SHP77 treated with DMSO at 0.1 percent for 48 hours (cell line): Measurements from ENCODE around the gene IL32.
"Not testable (repeated sequence)": the region's sequence is repeated elsewhere in the genome, so short reads cannot be mapped to it uniquely, and the experiment has no call there.

ENCODE experiments used
- DNase-seq: peaks from one replicate; lab custom pipeline; 2025; lab: John Stamatoyannopoulos, UW

The IL32 gene

DNA sequence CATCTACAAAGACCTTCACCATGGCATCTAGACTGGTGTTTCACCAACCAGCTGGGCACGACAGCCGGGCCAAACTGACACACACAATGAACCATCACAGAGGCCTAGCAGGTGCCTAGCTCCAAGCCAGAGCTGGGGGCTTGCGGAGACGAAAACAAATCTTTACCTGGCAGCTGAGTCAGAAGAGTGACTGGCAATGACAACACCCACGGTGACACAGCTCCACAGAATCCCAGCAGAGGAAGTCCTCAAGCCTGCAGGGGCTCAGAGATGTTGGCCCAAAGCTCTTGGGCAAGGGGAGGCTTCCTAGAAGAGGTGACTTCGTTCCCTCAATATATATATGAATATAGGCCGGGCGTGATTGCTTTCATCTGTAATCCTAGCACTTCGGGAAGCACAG is 13.9 kb upstream of the IL32 start:
- no peak for DNase-seq

DNA sequence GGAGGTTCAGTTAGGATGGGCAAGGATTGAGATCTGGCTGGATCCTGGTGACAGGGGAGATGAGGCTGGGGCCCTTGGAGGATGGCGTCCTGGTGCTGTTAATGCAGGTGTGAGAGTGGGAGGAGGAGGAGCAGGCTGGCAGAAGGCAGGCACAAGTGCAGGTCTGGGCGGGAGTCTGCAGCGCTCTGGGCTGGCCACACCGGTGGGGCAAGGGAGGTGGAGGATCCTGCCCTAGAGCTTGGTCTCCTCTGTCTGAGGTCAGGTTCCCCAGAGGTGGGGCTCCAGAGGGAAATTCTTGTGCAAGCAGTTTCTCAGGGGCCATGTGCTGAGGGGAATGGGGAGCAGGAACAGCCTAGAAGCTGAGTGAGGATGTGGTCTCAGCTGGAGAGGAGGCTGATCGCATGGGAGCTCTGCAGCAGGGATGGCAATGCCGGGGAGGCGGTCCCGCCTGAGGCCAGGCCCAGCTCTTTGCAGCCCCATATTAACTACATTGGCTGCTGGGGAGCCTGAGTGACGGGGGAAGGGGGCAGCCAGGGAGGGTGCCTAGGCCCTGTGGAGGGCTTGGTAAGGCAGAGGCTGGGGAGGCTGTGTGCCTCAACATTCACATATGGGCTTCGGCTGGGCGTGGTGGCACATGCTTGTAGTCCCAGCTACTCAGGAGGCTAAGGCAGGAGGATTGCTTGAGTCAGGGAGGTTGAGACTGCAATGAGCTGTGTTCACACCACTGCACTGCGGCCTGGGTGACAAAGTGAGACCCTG is 12.7 kb upstream of the IL32 start:
- not testable (repeated sequence) for DNase-seq

DNA sequence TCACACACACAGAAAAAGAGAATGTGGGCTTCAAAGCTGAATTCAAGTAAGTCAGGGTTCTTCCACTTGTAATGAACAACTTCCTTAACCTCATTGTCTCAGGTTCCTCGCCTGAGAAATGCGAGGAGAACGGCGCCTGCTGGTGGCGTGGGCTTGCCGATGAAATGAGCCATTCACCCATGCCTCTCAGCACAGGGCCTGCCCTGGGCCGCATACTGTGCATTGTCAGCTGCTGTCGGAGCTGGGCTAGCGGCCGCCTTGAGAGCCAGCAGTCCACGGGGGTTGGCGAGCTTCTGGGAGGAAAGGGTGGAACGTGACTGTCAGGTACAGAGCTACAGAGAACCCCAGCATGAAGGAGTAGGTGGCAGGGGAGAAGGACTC is 12.1 kb upstream of the IL32 start:
- DNase-seq = not testable (repeated sequence)

DNA sequence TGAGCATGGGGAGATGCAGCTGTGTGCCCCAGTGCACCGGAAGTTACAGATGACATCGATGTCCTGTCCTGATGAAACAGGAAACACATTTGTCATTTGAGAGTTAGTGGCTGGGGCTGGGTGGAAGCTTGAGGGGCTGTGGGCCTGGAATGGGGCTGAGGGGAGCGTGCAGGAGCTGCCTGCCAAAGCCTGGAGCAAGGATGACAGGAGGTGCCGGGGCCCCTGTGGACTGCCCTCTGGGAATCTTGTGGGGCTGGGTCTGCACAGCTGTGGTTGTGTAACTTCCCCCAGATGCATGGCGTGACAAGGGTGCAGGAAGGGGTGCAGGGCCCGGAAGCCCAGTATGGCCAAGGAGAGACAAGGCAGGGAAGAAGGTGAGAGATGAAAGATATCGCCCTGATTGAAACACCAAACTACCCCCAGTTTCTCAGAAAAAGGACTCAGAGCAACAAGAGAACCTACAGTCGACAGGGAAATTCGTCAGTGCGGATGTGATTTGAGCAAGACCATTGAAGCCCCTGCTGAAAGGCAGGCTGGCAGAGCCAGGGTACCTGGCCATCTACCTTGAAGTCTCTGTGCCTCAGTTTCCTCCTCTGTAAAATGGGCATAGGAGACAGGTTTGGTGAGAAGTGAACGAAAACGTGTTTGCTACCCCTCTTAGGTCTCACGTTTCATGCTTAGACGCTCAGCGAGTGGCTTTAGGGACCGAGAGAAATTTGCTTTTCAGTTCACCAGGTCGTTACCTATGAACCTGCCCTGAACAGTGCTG is 10.3 kb upstream of the IL32 start:
- DNase-seq = no peak

DNA sequence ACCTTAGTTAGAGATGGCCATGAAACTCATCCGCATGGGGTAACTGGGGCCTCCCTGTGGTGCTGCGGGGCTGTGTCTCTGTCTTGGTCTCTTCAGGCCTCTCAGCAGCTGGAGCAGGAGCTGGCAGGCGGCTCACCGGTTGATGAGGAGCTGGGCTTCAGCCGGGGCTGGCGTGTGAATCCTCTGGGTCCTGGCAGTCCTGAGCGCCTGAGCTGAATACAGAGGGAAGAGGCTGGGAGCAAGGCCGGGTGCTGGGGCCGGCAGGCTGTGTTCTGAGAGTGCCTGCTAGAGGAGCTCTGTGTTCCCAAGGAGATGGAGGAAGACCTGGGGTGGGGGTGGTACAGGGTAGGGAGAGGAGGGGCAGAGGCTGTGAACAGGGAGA is 9.7 kb upstream of the IL32 start:
- DNase-seq = not testable (repeated sequence)

DNA sequence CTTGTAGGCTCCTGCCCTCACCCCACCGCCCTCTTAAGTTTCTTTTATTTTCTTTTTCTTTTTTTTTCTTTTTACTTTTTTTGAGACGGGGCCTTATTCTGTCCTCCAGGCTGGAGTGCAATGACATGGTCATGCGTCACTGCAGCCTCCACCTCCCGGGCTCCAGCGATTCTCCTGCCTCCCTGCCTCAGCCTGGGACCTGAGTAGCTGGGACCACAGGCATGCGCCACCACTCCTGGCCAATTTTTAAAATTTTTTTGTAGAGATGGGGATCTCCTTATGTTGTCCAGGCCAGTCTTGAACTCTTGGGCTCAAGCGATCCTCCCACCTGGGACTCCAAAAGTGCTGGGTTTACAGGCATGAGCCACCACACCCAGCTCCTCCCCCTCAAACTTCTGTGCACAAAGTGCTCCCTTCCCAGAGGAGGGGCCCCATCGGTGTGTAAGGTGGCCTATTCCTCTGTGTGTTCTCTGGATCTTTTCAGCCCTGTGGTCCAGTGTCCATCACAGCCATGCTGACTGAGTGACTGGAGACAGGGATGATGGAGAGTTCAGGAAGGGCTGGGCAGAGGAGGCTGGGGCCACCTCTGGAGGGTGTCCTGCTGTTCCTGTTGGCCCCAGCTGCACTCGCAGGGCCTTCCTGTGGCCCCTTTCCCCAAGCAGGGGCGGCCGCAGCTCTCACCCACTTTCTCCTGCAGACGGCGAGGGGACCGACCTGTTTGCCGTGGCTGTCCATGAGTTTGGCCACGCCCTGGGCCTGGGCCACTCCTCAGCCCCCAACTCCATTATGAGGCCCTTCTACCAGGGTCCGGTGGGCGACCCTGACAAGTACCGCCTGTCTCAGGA is 8.9 kb upstream of the IL32 start:
- no peak for DNase-seq

DNA sequence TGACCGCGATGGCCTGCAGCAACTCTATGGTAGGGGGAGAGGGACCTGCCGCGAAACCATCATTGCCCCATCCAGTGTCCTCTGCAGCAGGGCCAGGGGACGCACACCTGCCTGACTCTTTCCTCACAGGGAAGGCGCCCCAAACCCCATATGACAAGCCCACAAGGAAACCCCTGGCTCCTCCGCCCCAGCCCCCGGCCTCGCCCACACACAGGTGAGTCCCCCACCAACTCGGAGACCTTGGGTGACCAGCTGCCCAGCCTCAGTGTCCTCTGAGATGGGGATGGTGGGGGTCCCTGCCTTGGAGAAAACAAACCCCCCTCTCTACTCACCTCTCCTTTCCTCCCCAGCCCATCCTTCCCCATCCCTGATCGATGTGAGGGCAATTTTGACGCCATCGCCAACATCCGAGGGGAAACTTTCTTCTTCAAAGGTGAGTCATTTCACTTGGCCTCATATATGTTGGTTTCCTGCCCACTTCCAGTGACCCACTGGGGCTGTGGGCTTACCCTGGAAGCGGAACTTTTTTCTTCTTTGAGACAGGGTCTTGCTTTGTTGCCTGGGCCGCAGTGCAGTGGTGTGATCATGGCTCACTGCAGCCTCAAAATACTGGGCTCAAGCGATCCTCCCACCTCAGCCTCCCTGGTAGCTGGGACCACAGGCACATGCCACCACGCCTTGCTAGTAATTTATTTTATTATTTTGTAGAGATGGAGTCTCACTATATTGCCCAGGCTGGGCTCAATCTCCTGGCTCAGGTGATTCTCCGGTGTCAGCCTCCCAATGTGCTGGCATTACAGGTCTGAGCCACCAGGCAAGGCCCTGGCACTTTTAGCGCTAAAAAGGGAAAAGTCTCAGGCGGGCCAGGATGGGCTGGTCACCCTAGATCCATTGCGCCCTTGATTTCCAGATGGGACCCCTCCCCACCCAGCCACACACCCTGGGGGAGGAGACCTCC is 8.0 kb upstream of the IL32 start:
- DNase-seq = no peak

DNA sequence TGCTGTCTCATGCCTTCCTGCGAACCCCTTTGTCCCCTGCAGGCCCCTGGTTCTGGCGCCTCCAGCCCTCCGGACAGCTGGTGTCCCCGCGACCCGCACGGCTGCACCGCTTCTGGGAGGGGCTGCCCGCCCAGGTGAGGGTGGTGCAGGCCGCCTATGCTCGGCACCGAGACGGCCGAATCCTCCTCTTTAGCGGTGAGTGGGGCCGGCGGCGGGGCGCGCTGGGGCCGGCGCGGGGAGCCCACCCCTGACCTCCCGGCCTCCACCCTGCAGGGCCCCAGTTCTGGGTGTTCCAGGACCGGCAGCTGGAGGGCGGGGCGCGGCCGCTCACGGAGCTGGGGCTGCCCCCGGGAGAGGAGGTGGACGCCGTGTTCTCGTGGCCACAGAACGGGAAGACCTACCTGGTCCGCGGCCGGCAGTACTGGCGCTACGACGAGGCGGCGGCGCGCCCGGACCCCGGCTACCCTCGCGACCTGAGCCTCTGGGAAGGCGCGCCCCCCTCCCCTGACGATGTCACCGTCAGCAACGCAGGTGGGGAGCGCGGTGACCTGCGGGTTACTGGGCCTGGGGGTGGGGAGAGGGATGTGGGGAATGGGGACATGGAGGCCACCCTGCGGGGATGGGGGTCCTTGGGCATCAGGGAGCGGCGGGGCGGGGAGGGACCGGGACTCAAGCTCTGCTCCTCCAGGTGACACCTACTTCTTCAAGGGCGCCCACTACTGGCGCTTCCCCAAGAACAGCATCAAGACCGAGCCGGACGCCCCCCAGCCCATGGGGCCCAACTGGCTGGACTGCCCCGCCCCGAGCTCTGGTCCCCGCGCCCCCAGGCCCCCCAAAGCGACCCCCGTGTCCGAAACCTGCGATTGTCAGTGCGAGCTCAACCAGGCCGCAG is 7.1 kb upstream of the IL32 start:
- DNase-seq = no peak

DNA sequence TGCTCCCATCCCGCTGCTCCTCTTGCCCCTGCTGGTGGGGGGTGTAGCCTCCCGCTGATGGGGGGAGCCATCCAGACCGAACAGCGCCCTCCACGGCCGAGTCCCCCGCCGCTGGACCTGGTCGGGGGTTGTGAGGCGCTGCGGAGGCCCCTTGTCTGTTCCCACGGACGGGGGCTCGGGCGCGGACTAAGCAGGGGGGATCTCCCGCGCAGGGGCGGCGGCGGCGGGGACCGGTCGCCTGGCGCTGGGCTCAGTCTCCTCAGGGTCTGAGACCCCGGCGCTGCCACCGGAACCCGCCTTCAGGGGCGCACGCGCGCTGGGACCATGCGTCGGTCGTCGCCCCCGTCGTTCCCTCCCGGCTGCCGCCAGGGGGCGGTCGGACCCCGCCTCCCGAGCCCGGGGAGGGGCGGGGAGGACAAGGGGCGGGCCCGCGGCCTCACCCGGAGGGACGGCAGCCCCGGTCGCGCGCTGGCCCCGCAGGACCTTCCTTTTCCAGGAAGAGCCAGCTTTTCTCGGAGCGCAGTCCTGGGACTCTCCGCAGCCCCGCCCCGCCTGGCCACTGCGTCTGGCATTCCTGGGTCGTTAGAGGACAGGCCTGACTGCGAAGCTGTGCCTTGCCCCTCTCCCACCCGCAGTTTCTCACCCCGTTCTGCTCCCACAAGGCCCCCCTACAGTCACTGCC is 6.3 kb upstream of the IL32 start:
- DNase-seq = no peak

DNA sequence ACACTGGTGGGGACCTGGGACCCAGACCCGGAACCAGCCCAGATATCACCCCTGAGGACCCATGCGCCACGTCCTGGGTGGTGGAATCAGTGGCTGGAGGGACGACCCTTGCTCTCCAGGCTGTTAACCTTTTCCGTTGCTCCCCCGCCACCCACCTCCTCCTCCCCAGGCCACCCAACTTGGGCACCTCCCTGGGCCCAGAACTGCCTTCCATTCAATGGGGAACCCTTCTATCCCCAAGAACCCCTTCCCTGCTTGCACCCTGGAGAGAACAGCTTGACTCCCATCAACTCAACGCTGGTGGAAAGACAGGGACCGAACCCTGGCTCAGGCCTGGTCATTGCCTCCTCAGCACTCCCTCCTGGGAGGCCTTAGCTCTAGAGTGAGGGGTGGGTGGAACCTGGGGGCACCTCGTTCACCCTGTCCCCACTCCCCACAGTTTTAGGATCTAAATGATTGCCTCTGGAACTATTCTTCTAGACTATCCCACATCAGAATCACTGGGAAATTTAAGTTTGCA is 5.7 kb upstream of the IL32 start:
- DNase-seq = no peak

DNA sequence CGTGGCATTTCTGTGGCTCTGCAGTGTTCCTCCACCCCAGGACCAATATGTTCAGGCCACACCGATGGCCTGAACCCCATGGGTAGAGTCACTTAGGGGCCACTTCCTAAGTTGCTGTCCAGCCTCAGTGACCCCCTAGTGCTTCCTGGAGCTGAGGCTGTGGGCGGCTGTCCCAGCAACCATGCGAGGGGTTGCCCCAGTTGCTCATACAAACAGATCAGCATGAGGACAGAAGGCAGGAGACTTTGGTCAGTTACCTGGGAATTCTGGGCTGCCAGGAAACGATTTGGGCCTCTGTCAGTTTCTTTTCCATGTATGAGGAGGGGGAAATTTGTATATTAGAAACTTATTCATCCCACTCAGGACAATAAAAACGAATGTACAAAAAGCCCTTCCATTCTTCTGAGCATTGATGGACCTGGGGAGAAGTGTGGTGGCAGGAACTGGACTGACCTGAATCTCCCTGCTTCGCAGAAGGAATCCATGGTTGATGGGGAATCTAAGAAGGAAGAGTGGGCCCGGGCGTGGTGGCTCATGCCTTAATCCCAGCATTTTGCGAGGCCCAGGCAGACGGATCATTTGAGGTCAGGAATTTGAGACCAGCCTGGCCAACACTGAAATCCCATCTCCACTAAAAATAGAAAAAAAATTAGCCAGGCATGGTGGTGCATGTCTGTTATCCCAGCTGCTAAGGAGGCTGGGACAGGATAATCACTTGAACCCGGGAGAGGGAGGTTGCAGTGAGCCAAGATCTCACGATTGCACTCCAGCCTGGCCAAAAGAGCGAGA is 4.9 kb upstream of the IL32 start:
- no peak for DNase-seq

DNA sequence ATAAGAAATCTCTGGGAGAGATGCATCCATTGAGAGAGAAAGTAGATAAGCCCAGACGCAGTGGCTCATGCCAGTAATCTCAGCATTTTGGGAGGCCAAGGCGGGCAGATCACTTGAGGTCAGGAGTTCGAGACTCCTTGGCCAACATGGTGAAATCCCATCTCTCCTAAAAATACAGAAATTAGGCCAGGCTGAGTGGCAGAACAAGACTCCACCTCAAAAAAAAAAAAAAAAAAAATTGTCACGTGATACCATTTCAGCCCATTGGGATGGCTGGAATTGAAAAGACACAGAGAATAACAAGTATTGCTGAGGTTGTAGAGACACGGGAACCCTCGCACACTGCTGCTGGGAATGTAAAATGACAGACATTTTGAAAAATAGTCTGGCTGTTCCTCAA is 2.9 kb upstream of the IL32 start:
- DNase-seq = no peak

DNA sequence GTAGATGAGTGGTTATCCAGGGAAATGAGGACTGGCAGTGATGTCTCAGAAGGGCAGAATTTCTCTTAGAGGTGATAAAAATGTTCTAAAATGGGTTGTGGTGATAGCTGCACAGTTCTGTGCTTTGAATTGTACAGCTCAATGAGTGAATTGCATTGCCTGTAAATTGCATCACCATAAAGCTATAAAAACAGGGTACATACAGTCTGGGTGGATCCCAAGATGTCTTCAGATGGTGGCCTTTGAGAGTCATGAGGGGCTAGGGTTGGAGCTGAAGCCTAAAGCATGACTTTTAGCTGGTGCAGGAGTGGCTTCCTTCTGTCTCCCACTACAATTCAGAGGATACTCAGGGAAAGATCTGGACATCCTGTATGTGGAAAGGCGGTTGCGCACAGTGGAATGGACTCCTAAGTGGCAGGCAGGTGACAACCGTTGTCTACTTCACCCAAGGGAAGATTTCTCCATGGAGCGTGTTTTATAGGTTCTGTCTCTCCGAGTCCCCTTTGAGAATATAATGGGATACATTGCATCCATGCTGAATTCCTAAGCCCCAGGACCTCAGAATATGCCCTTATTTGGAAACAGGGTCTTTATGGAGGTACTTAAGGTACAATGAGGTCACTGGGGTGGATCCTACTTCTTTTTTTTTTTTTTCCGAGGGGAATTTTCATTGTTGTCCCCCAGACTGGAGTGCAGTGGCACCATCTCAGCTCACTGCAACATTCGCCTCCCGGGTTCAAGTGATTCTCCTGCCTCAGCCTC is 1.6 kb upstream of the IL32 start:
- DNase-seq = no peak

DNA sequence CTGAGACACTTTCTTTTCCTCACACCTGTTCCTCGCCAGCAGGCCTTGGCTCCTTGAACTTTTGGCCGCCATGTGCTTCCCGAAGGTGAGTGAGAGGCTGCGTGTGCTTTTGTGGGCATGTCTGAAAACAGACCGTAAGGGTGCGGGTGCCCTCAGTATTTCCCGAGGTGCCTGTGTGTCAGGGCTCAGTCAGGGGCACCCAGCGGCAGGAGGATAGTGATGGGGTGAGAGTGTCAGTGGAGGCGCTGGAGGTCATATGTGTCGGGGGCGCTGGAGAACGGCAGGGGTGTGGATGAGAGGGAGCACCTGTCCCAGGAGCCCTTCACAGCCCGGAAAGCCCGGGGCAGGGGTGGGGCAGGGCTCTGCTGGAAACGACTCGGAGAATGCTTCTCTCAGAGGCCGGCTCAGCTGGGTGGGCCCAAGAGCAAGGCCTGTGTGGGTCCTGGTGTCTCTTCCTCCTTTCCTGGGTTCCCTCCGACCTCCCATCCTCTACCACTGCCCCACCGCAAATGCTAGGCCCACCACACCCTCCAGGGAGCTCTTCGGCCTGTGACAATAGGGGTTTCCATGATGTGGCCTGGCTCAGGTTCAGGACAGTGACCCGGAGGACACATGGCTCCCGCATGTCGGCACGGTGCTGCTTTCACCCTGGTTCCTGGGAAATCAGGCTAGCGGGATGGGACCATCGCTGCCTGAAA is 451 bp downstream of the IL32 start:
- DNase-seq = no peak

DNA sequence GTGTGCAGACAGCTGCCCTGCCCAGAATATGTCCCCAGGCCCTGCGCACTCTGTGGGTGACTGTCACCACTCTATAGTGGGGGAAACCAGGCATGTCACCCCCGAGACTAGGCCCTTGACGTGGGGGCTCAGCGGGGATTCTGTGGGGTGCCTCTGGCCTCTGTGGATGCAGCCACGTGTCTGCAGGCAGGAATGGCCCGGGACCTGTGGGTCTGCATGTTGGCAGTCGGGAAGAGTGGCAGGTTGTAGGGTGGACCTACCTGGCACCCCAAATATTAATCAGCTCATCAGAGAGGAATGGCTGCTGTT is 954 bp downstream of the IL32 start:
- no peak for DNase-seq

DNA sequence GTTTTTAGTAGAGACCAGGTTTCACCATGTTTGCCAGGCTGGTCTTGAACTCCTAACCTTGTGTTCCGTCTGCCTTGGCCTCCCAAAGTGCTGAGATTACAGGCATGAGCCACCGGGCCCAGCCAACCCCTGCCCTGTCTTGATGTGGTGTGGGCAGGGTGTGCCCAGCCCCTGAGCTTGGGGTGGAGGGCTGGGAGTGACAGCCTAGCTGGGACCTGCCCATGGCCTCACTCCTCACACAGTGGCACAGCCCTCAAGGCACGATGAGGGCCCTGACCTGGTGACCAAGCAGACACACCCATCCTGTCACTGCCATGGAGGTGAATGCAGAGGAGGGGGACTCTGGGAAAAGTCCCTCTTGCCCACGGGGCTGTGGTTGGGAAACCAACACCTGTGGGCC is 3.0 kb downstream of the IL32 start:
- no peak for DNase-seq

DNA sequence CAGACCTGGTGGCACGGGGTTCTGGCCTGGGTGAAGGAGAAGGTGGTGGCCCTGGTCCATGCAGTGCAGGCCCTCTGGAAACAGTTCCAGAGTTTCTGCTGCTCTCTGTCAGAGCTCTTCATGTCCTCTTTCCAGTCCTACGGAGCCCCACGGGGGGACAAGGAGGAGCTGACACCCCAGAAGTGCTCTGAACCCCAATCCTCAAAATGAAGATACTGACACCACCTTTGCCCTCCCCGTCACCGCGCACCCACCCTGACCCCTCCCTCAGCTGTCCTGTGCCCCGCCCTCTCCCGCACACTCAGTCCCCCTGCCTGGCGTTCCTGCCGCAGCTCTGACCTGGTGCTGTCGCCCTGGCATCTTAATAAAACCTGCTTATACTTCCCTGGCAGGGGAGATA is 3.7 kb downstream of the IL32 start:
- DNase-seq = not testable (repeated sequence)

DNA sequence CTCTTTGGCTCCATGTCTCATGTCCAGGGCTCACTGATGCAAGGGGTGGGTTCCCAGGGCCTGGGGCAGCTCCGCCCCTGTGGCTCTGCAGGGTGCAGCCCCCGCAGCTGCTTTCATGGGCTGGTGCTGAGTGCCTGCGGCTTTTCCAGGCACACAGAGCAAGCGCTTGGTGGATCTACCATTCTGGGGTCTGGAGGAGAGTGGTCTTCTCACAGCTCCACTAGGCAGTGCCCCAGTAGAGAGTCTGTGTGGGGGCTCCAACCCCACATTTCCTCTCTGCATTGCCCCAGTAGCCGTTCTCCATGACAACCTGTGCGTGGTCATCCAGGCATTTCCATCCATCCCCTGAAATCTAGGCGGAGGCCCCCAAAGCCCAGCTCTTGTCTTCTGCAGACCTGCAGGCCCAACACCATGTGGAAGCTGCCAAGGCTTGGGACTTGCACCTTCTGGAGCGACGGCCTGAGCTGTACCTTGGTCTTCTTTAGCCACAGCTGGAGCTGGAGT is 5.2 kb downstream of the IL32 start:
- DNase-seq = no peak
